ENCODE data around the gene GAS6.

GRCh38 chr13:113838711-113839201 is 25.1 kb downstream of the GAS6 start:
- TF ChIP-seq CTCF (IDR thresholded peaks at IDR 0.05) (no peak), POLR2A (IDR thresholded peaks at IDR 0.05) (no peak), POLR2AphosphoS5 (IDR thresholded peaks at IDR 0.05) (no peak)

Measured in transverse colon (tissue), 4 donors.